Suprapubic skin (tissue), 3 donors: ENCODE results near the gene MCMBP.

ENCODE experiments used
- CTCF ChIP-seq, 2 donors: fragments of 200-600 bp in 1 of 2; fragments of 450-650 bp in 1 of 2; sonication (generic) in 1 of 2; IDR thresholded peaks; one replicate each; pipeline ENCODE4 v1.5.1; 2016 to 2019; ENCODE audit warnings: antibody characterized with exemption in 2 of 2, mild to moderate bottlenecking in 1 of 2, moderate library complexity in 1 of 2
- POLR2A ChIP-seq, 2 donors: fragments of 450-650 bp; IDR thresholded peaks; one replicate each; pipeline ENCODE4 v1.6.1; 2017; ENCODE audit warnings: antibody characterized with exemption in 2 of 2, mild to moderate bottlenecking in 2 of 2, moderate library complexity in 2 of 2

- no peak for TF ChIP-seq POLR2A (IDR thresholded peaks at IDR 0.05)
- TF ChIP-seq CTCF (IDR thresholded peaks at IDR 0.05), result no peak
Observed at GRCh38 chr10:119849031-119849789, 23.4 kb downstream of the MCMBP start.
